Fibroblast of lung (primary cell): ENCODE results near the gene HMGB3.

Experiments
- EZH2 ChIP-seq: IDR thresholded peaks from 2 replicates; pipeline ENCODE4 v1.5.1; 2012; ENCODE audit warnings: low read length, control low read depth, mild to moderate bottlenecking; ENCODE audit errors: missing control alignments
- TF ChIP-seq, protein P1 (sequence below), 2 donors: IDR thresholded peaks in 1 of 2; conservative IDR thresholded peaks in 1 of 2; 1 replicate in 1 of 2; 2 replicates in 1 of 2; pipeline ENCODE4 v1.5.1; 2011 to 2012; ENCODE audit warnings: low read length in 2 of 2, control low read depth in 1 of 2, inconsistent platforms in 1 of 2, low read depth in 1 of 2, mild to moderate bottlenecking in 1 of 2

GRCh38 chrX:151004085-151004484, 20.9 kb downstream of the HMGB3 start:
- no peak for TF ChIP-seq EZH2
- TF ChIP-seq, protein P1, sequence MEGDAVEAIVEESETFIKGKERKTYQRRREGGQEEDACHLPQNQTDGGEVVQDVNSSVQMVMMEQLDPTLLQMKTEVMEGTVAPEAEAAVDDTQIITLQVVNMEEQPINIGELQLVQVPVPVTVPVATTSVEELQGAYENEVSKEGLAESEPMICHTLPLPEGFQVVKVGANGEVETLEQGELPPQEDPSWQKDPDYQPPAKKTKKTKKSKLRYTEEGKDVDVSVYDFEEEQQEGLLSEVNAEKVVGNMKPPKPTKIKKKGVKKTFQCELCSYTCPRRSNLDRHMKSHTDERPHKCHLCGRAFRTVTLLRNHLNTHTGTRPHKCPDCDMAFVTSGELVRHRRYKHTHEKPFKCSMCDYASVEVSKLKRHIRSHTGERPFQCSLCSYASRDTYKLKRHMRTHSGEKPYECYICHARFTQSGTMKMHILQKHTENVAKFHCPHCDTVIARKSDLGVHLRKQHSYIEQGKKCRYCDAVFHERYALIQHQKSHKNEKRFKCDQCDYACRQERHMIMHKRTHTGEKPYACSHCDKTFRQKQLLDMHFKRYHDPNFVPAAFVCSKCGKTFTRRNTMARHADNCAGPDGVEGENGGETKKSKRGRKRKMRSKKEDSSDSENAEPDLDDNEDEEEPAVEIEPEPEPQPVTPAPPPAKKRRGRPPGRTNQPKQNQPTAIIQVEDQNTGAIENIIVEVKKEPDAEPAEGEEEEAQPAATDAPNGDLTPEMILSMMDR (conservative IDR thresholded peaks at IDR 0.05 in 1 of 2, IDR thresholded peaks at IDR 0.05 in 1 of 2; ENCODE audit: low read depth in 1 of 2, low read length in 2 of 2) = no peak
